HCT116 (cell line): ENCODE data around the gene HVCN1.
"Not testable (repeated sequence)": the region's sequence is repeated elsewhere in the genome, so short reads cannot be mapped to it uniquely, and the experiment has no call there.

ENCODE experiments used
- EZH2 ChIP-seq: fragments of 200-600 bp; sonication (generic); IDR thresholded peaks from 2 replicates; pipeline ENCODE4 v1.6.1; 2017; ENCODE audit warnings: antibody characterized with exemption, mixed run types
- POLR2A ChIP-seq: IDR thresholded peaks from 2 replicates; pipeline ENCODE4 v1.7.0; 2011; ENCODE audit warnings: borderline replicate concordance; ENCODE audit not compliant: insufficient read depth, insufficient read length; ENCODE audit errors: extremely low read depth
- TF ChIP-seq, protein P1 (sequence below), 3 experiments: fragments of 200-600 bp in 1 of 3; sonication (generic) in 1 of 3; IDR thresholded peaks in 2 of 3; conservative IDR thresholded peaks in 1 of 3; 2 replicates each; pipeline ENCODE4 v1.5.1; 2012 to 2017; ENCODE audit warnings: low read depth in 2 of 3, low read length in 2 of 3, antibody characterized with exemption in 1 of 3, borderline replicate concordance in 1 of 3, control low read depth in 1 of 3, mild to moderate bottlenecking in 1 of 3, mixed read lengths in 1 of 3, mixed run types in 1 of 3, moderate library complexity in 1 of 3; ENCODE audit not compliant: insufficient read depth in 1 of 3

DNA sequence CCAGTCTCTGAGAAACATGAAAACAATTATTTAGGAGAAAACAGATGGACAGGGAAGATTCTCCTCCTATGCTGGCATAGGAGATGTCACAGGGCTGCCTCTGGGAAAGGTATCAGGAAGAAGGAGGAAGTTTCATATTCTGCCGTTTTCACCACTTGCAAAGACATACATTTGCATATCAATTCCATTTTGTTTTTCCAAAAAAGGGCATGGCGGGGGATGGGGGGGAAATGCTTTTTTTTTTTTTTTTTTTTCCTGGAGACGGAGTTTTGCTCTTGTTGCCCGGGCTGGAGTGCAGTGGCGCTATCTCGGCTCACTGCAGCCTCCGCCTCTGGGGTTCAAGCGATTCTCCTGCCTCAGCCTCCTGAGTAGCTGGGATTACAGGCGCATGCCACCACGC lies 34.7 kb downstream of the HVCN1 start:
- TF ChIP-seq, protein P1, sequence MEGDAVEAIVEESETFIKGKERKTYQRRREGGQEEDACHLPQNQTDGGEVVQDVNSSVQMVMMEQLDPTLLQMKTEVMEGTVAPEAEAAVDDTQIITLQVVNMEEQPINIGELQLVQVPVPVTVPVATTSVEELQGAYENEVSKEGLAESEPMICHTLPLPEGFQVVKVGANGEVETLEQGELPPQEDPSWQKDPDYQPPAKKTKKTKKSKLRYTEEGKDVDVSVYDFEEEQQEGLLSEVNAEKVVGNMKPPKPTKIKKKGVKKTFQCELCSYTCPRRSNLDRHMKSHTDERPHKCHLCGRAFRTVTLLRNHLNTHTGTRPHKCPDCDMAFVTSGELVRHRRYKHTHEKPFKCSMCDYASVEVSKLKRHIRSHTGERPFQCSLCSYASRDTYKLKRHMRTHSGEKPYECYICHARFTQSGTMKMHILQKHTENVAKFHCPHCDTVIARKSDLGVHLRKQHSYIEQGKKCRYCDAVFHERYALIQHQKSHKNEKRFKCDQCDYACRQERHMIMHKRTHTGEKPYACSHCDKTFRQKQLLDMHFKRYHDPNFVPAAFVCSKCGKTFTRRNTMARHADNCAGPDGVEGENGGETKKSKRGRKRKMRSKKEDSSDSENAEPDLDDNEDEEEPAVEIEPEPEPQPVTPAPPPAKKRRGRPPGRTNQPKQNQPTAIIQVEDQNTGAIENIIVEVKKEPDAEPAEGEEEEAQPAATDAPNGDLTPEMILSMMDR (IDR thresholded peaks at IDR 0.05 in 2 of 3, conservative IDR thresholded peaks at IDR 0.05 in 1 of 3; ENCODE audit: borderline replicate concordance in 1 of 3, insufficient read depth in 1 of 3, low read depth in 2 of 3, low read length in 2 of 3): not testable (repeated sequence)
- not testable (repeated sequence) for TF ChIP-seq EZH2, POLR2A
